MV-4-11 (cell line): ENCODE data around the gene BBIP1.

ENCODE experiments used
- DNase-seq: peaks from one replicate; lab custom pipeline; 2025; lab: John Stamatoyannopoulos, UW

BBIP1 gene

DNA sequence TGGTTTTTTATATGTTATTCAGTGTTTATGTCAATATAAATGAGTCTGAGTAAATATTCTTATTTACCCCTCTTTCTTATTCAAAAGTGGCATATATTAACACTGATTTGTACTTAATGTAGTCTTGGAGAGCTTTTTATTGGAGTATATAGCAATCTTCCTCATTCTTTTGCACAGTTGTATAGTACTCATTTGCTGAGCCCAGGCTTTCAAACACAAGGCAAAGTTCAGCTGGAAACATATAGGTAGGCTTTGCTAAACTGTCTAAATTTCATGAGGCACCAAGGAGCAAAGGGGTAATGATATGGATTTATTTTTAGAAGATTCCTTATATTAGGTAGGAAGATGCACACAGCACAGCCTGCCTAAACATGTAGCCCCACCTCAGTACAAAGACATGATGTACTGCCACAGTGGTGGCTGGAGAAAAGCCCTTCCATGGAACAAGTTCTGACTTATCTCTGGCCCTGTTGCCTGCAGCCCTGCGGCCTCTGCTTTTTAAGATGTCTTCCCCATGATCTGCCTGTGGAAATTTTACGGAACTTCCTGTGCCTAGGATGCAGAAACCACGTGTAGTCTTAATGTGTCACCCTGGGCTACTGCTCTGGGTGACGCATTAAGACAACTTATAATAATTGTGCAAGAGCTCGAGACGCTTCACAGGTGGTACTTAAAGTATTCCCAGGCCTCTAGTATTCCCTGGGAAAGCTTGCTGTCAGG, 56.9 kb downstream of the BBIP1 start:
- peak; percentile 86 for DNase-seq

DNA sequence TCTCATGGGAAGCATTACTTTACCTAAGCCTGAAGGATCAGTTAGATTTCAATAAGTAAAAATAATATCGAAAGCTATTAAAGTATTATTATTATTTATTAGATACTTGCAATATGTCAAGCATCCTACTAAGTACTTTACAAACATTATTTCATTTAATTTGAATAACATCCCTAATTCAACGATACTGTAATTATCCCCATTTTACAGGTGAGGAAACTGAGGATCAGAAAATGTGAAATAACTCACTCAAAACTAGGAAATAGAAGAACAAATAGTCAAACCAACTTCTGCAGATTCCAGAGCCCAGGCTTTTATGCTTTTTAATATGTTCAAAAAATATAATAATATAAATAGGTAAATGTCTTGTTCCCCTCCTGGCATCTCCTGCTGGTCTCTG, 57.5 kb downstream of the BBIP1 start:
- no peak for DNase-seq

DNA sequence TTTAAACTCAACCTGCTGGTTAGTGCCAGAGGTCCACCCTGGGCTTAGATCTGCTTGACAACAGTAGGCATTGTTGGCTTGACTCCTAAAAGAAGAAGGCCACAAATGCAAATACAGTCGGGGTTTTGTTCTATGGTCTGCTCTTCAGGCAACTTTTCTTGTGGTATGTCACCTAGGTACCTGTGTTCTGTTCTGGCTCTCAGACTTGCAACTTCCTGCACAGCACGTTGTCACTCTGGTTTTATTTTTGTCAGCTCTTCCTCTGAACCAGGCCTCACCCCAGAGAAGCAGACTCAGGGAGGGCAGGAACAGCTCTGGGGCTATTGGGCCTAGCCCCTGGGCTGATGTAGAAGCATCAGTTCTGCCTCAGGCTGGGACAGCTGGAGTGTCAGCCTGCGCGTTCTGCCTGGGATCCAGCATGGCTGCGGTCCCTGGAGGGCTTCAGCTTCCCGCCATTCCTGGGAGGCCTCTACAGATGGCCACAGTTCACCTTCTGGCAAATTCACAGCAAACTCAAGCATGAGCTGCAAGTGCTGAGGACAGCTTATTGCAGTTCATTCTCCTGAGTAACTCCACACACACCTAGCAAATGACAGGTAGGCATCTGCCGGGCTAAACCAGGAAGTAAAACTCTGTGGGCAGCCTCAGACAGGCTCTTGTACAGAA, 58.3 kb downstream of the BBIP1 start:
- DNase-seq = no peak

DNA sequence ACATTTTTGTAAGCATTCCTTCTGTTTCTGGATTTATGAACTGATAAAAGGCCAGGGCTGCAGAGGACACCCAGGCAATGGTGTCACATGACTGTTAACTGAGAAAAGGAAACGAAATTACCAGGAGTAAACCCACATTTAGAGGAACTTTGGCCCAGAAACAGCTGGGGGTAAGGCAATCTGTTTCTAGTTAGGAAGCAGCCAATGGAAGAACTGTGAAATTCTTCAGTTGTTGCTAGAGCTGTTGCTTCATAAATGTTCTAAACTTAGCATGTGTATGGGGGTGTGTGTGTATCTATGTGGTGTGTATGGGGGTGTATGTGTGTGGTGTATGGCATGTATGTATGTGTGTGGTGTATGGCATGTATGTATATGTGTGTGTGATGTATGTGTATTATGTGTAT, 59.0 kb downstream of the BBIP1 start:
- peak; percentile 99 for DNase-seq

DNA sequence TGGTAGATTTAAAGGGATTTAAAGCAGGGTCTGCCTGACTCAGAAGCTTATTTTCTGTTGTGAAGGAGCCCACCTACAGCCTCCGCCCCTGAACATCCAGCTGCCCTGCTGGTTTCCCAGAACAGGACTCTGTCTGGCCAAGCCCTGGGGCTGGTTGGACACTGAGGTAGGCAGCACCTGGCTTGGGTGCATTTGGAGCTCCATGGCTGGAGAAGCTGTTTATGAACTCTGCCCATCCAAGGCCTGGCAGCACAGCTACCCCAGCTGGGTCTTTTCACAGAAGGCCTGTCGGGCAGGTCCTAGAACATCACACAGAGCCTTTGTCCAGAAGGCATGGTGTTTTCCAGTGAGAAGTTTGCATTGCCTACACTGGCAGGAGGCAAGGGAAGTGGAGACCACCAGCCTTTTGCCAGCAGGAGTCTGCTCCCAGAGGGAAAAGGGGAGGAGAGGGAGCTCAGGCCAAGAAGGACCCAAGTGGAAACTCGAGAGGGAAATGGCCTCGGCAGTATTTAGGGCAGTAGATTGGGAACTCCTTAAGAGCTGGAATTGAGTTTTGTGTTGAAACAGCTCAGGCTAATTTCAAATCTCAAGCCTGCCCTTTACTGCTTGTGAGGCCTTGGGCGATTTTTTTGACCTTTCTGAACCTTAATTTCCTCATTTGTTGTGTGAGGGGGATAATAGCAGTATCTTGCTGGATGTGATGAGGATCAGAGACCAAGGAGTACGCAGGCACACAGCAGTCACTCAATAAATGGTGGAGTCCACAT, 59.6 kb downstream of the BBIP1 start:
- DNase-seq = no peak

DNA sequence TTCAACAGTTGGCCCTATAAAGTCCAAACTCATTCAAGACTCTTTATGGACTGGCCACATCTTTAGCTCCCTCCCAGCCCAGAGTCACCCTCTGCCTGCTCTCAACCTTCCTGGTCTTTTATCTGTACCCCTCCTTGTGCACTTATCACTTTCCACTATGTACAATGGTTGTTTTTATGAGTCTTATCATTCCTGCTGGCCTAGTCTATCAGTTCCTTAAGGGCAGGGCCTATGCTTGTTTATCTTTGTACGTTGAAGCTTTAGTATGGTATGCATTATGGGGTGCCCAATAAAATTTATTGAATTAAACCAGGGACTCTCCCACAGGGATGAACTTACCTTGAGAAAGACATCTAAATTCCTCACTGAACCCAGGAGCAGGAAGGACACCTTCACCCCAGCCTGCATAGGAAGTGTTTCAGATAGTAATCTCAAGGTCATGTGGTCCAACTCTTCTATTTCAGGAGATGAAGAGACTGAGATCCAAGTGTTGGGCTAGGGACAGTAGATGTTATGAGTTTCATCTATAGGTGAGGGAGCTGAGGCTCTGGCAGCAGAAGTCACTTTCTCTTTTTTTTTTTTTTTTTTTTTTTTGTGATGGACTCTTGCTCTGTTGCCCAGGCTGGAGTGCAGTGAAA, 60.6 kb downstream of the BBIP1 start:
- DNase-seq = no peak

DNA sequence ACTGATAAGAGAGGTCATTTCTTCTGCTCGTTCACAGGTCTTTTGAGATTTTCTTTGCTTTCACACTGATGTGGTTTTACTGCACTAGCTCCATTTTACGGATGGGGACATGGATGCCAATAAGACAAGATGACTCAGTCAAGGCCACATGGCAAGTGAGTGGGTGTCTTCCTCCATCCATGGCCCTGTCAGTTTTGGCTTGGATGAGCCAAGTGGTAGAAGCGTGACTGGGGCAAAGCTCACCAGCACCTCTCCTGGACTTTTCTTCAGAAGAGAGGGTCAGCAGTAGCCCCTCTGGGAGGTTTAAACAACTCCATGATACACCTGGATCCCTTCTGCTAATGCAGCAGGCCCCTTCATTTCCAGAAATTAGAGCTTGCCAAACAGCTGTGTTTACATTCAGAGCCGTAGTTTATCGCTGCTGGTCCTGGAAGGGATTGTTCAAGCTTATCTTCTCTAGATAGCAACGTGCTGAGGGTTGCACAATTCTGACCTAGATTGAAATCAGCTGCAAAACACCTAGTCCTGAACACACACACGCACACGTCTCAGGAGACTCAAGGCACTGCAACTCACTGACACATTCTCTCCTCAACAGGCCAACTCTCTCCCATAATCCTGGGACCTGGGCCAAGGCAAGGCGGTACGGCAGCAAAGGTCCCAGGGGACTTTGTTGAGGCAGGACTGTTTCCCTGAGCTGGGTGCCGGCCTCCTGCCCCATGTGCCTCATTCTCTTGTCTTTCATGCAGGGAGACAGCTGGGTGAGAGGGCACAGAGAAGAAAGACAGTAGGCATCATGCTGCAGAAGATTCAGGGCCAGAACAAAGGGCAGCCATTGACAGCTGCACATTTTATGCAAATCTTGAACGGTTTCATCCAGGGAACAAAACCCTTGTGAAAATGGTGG, 61.5 kb downstream of the BBIP1 start:
- DNase-seq = peak; percentile 47

DNA sequence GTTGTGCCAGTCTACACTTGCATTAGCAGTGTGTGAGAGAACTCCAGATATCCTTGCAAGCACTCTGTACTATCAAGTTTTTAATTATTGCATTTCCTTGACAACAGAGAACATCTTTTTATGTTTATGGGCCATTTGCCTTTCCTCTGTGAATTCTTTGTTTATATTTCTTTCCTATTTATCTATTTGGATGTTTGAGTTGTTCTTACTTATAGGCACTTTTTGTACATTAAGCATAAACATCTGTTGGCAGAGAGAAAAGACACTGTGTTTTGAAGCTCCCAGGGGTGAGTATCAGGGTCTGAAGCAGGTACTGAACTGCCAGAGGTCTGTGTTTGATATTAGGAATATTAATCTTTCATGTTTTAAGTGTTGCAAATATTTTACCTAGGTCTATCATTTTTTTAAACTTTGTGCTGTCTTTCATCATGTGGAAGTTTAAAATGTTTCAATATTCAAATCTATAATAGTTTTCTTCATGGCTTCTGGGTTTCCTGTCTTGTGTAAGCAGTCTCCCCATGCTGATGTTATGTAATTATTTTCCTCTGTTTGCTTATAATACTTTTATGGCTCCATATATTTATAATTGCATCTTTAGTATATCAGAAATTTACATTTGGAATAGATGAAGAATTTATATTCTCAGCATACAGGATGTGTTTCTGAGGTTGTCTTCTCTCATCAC, 64.9 kb downstream of the BBIP1 start:
- DNase-seq = peak; percentile 17

DNA sequence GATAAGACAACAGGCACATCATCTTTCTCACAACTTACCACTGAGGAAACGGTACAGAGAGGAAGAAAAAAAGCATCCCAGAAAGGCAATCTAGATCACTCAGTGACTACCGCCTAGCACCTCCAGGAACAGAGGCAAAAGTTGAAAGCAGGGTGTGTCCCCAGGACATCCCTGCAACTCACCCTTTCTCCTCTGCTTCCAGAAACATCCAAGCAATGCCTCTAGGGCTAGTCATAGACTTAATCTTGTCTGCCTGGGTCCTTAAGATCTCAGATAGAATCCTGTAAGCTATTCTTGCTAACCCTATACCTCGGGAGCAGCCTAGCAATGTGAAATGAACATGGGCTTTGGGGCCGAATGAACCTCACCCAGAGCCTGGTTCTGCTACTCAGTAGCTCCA, 66.0 kb downstream of the BBIP1 start:
- no peak for DNase-seq

DNA sequence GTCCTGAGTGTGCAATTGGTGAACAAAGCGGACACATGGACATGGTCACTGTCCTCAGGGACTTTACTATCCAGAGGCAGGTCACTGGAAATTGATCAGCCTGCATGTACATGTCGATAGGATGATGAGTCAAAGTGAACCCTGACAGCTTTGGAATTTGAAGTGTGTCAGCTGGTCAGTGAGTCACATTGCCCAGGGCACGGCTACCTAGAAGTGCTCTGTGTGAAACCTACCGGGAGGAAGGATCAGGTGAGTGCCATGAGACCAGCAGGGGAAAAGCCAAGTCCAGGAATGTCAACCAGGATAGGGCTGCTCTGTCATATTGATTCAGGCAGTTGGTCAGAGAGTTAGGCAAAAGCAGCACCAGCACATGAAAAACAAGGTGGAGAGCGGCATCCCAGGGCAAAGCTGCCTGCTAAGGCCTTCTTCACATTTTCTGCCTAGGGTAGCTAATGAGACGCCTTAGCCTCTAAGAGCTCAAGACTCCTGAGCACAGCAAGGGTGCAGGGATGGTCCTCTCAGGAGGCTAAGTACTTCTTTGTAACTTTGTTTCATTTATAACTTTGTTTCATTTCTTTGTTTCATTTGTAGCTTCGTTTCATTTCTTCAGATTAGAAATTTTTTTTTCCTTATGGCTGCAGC, 66.6 kb downstream of the BBIP1 start:
- no peak for DNase-seq

DNA sequence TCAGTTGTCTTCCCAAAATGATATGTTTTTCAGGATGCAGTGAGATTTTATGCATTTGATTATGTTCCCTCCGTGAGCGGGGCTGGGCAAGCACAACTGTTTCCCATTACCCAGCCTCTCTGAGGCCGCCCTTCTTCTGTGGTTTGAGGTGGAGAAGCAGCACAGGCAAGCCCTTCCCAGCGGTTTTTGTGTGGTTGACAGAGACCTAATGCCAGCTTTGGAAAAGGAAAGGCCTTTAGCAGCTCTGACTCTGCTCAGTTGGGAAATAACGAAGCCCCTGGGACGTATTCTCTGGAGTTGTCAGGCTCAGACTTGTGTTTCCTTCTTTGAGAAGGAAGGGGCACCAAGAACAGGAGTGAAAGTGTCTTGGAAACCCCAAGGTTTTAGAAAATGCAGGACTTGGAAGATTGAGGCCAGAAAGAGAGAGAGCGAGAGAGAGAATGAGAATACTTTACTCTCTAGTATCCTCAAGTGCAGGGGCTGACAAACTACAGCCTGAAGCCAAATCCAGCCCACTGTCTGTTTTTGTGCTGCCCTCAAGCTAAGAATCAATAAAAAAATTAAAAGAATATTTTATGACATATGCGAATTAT, 67.9 kb downstream of the BBIP1 start:
- DNase-seq = peak; percentile 87

DNA sequence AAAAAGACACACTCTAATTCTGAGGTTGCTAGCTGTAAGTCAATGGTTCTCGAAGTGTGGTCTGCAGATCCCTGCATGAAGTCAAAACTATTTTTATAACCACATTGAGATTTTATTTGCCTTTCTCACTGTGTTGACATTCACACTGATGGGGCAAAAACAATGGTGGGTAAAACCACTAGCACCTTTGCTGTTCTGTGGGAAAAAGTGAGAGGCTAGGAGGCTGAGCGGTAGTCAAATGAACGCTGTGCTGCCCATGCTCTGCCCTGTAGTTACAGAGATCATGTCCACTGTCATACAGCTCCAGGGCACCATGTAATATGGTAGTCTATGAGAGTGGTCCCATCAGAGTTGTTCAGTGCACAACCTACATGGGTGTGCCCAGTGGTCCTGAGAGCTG, 68.9 kb downstream of the BBIP1 start:
- no peak for DNase-seq
